Erythroblast (primary cell): ENCODE measurements around the gene CLDN1.
A peak's percentile ranks its signal among the peaks of the same experiment; 100 is the strongest.
"Not testable (repeated sequence)": the region's sequence is repeated elsewhere in the genome, so short reads cannot be mapped to it uniquely, and the experiment has no call there.

Experiments
- DNase-seq, 2 experiments: peaks; one replicate each; lab custom pipeline; 2025; lab: John Stamatoyannopoulos, UW
- GATA1 ChIP-seq: IDR thresholded peaks from 2 replicates; pipeline ENCODE4 v1.6.1; 2011; ENCODE audit warnings: low read depth, mild to moderate bottlenecking, control low read depth, low read length, moderate library complexity
- POLR2A ChIP-seq: IDR thresholded peaks from 2 replicates; pipeline ENCODE4 v1.6.1; 2011; ENCODE audit warnings: mild to moderate bottlenecking, low read length

The CLDN1 gene

GRCh38 chr3:190294030-190294429 lies 28.2 kb downstream of the CLDN1 start:
- TF ChIP-seq POLR2A (no peak), GATA1 (no peak)
- no peak for DNase-seq

GRCh38 chr3:190293621-190294020 lies 28.6 kb downstream of the CLDN1 start:
- DNase-seq, result no peak
- TF ChIP-seq POLR2A, result no peak

GRCh38 chr3:190291994-190292584 lies 30.2 kb downstream of the CLDN1 start:
- no peak for TF ChIP-seq POLR2A
- no peak for TF ChIP-seq GATA1

GRCh38 chr3:190289989-190290388 lies 32.3 kb downstream of the CLDN1 start:
- DNase-seq, result no peak
- TF ChIP-seq POLR2A (no peak), GATA1 (no peak)

More at GRCh38 chr3:190291994-190292584, 30.2 kb downstream of the CLDN1 start:
- DNase-seq, result no peak

GRCh38 chr3:190288836-190289235 lies 33.4 kb downstream of the CLDN1 start:
- no peak for TF ChIP-seq POLR2A
- no peak for TF ChIP-seq GATA1
- DNase-seq, result no peak

GRCh38 chr3:190286014-190286413 lies 36.2 kb downstream of the CLDN1 start:
- TF ChIP-seq GATA1 (no peak), POLR2A (no peak)
- DNase-seq, result no peak

GRCh38 chr3:190281308-190282051 lies 40.8 kb downstream of the CLDN1 start:
- DNase-seq, result no peak
- TF ChIP-seq GATA1 (no peak), POLR2A (no peak)

- TF ChIP-seq GATA1 (no peak), POLR2A (no peak)
- no peak for DNase-seq
These were observed 42.6 kb downstream of the CLDN1 start for GRCh38 chr3:190279690-190280089.

GRCh38 chr3:190272747-190273146 lies 49.5 kb downstream of the CLDN1 start:
- TF ChIP-seq GATA1 (no peak), POLR2A (no peak)
- no peak for DNase-seq

- DNase-seq, result no peak
- TF ChIP-seq POLR2A, result no peak
- no peak for TF ChIP-seq GATA1
These were observed 53.1 kb downstream of the CLDN1 start for GRCh38 chr3:190269101-190269500.

GRCh38 chr3:190267464-190267863 lies 54.8 kb downstream of the CLDN1 start:
- DNase-seq, result not testable (repeated sequence)

- TF ChIP-seq POLR2A, result no peak
- TF ChIP-seq GATA1, result no peak
- DNase-seq, result peak in 1 of 2 experiments; percentile 3
These were observed 55.3 kb downstream of the CLDN1 start for GRCh38 chr3:190266913-190267290.

- TF ChIP-seq POLR2A (no peak), GATA1 (no peak)
These were observed 55.9 kb downstream of the CLDN1 start for GRCh38 chr3:190266265-190266912.

GRCh38 chr3:190265796-190266195 lies 56.5 kb downstream of the CLDN1 start:
- no peak for DNase-seq
- TF ChIP-seq POLR2A (no peak), GATA1 (no peak)

More at GRCh38 chr3:190266265-190266912, 55.9 kb downstream of the CLDN1 start:
- no peak for DNase-seq
